Uterus (tissue), 4 donors: Measurements from ENCODE around the gene CAMTA1. TPM values are rescaled to one million over a fixed set of nuclear protein-coding genes. Genes with fewer than 3 reads are reported as not detected.

ENCODE experiments used
- DNase-seq, 2 donors: peaks; one replicate each; pipeline ENCODE4 v3.0.0-alpha.2; 2019 to 2020
- H3K27ac ChIP-seq, 2 donors: fragments of 200-600 bp; sonication (generic); 1 replicate in 1 of 2; 2 replicates in 1 of 2; pipeline ENCODE4 v1.5.1; 2016 to 2018
- H3K27me3 ChIP-seq, 2 donors: fragments of 200-600 bp; sonication (generic); one replicate each; pipeline ENCODE4 v1.5.1; 2018 to 2019; ENCODE audit warnings: control low read depth in 1 of 2
- H3K36me3 ChIP-seq, 2 donors: fragments of 200-600 bp; sonication (generic); one replicate each; pipeline ENCODE4 v1.5.1; 2019; ENCODE audit warnings: control low read depth in 1 of 2
- H3K4me1 ChIP-seq, 2 donors: fragments of 200-600 bp; sonication (generic); one replicate each; pipeline ENCODE4 v1.5.1; 2018 to 2019; ENCODE audit warnings: control low read depth in 1 of 2
- H3K4me3 ChIP-seq, 2 donors: fragments of 200-600 bp; sonication (generic); 1 replicate in 1 of 2; 2 replicates in 1 of 2; pipeline ENCODE4 v1.5.1; 2018 to 2019; ENCODE audit warnings: mild to moderate bottlenecking in 1 of 2
- H3K9me3 ChIP-seq, 2 donors: fragments of 200-600 bp; sonication (generic); one replicate each; pipeline ENCODE4 v1.5.1; 2019; ENCODE audit warnings: control low read depth in 1 of 2
- POLR2A ChIP-seq, 2 donors: fragments of 450-650 bp; IDR thresholded peaks; one replicate each; pipeline ENCODE4 v1.6.1; 2016; ENCODE audit warnings: antibody characterized with exemption in 2 of 2, mild to moderate bottlenecking in 1 of 2, moderate library complexity in 1 of 2
- intact Hi-C: fragments of 100-400 bp; cut with DNase I; formaldehyde crosslinking; loops from one replicate; pipeline ENCODE4 v1.15.1; 2023; ENCODE audit warnings: low total_unique reads
- total RNA-seq, 4 donors: library from RNA; depleted of rRNA in 3 of 4; stranded (reverse); fragments of >200 nt in 3 of 4; gene quantifications; one replicate each; pipeline versions ENCODE4 v1.1.0 to v1.2.4, GENCODE V29; 2014 to 2023
- TF ChIP-seq, protein P1 (sequence below), 4 experiments: fragments of 200-600 bp in 2 of 4; fragments of 450-650 bp in 2 of 4; sonication (generic) in 2 of 4; IDR thresholded peaks; one replicate each; pipeline ENCODE4 v1.5.1; 2016 to 2019; ENCODE audit warnings: antibody characterized with exemption in 4 of 4, mild to moderate bottlenecking in 2 of 4, moderate library complexity in 1 of 4
- donor health status: DM: yes; HTN: yes; CAD: no.

Gene CAMTA1
- total RNA-seq, 4 donors from 2014 or later: 29.7 to 427 (median 64.8) TPM

- peak in 1 of 2 donors; percentile 35 for DNase-seq
- no peak for TF ChIP-seq POLR2A (IDR thresholded peaks at IDR 0.05)
- TF ChIP-seq, protein P1, sequence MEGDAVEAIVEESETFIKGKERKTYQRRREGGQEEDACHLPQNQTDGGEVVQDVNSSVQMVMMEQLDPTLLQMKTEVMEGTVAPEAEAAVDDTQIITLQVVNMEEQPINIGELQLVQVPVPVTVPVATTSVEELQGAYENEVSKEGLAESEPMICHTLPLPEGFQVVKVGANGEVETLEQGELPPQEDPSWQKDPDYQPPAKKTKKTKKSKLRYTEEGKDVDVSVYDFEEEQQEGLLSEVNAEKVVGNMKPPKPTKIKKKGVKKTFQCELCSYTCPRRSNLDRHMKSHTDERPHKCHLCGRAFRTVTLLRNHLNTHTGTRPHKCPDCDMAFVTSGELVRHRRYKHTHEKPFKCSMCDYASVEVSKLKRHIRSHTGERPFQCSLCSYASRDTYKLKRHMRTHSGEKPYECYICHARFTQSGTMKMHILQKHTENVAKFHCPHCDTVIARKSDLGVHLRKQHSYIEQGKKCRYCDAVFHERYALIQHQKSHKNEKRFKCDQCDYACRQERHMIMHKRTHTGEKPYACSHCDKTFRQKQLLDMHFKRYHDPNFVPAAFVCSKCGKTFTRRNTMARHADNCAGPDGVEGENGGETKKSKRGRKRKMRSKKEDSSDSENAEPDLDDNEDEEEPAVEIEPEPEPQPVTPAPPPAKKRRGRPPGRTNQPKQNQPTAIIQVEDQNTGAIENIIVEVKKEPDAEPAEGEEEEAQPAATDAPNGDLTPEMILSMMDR (IDR thresholded peaks at IDR 0.05): no peak
- intact Hi-C loops: no loop called here
- Histone ChIP-seq H3K27ac (peak overlapping the region; percentile 45 to 61), H3K4me1 (peaks cover 0 to 18% of the 10 kb centered on the region in 2 donors), H3K36me3 (no peaks in the 10 kb centered on the region), H3K4me3 (no peak overlapping the region), H3K27me3 (no peaks in the 10 kb centered on the region), H3K9me3 (no peaks in the 10 kb centered on the region)
Observed at GRCh38 chr1:7388488-7389185, 603.4 kb downstream of the CAMTA1 start.

- no peak for TF ChIP-seq POLR2A (IDR thresholded peaks at IDR 0.05)
- TF ChIP-seq, protein P1 (IDR thresholded peaks at IDR 0.05): no peak
- Histone ChIP-seq H3K27me3 (no peaks in the 10 kb centered on the region), H3K4me3 (no peak overlapping the region), H3K36me3 (no peaks in the 10 kb centered on the region), H3K27ac (peak overlapping the region; percentile 45 to 61), H3K9me3 (no peaks in the 10 kb centered on the region), H3K4me1 (peaks cover 0 to 18% of the 10 kb centered on the region in 2 donors)
- no peak for DNase-seq
- intact Hi-C loops: no loop called here
Observed at GRCh38 chr1:7389201-7389905, 604.1 kb downstream of the CAMTA1 start.

- Histone ChIP-seq H3K4me1 (peaks cover 0 to 18% of the 10 kb centered on the region in 2 donors), H3K27ac (peak overlapping the region; percentile 45 to 61), H3K9me3 (peaks cover 0 to under 1% of the 10 kb centered on the region in 2 donors), H3K36me3 (no peaks in the 10 kb centered on the region), H3K27me3 (no peaks in the 10 kb centered on the region), H3K4me3 (no peak overlapping the region)
- no peak for TF ChIP-seq POLR2A (IDR thresholded peaks at IDR 0.05)
- TF ChIP-seq, protein P1 (IDR thresholded peaks at IDR 0.05): no peak
- intact Hi-C loops: no loop called here
- DNase-seq: peak in 1 of 2 donors; percentile 50
Observed at GRCh38 chr1:7389906-7390603, 604.8 kb downstream of the CAMTA1 start.

DNA sequence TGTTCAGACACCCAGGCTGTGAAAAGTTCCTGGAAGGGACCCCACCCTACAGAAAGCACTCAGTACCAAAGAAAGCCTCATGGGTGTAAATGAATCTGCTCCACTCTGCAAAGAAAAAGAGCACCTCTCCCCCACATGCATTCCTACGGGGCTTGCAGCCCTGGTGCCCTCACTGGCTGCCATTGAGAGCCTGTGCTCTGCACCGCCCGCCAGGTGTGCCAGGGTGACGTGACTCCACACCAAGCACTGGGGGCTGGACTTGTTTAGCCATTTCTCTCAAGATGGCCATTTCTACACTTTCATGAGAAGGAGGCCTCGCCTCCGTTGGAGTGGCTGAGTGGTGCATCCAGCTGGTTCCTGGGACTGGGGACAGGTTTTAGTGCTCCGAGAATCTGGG is 605.3 kb downstream of the CAMTA1 start:
- Histone ChIP-seq H3K9me3 (peaks cover 0 to 3% of the 10 kb centered on the region in 2 donors), H3K4me3 (no peak overlapping the region), H3K36me3 (no peaks in the 10 kb centered on the region), H3K4me1 (peaks cover 0 to 18% of the 10 kb centered on the region in 2 donors), H3K27me3 (no peaks in the 10 kb centered on the region), H3K27ac (no peak overlapping the region)
- TF ChIP-seq POLR2A (IDR thresholded peaks at IDR 0.05): no peak
- DNase-seq: peak in 1 of 2 donors; percentile 7
- intact Hi-C loops: no loop called here

- H3K36me3 ChIP-seq: no peaks in the 10 kb centered on the region
- H3K4me3 ChIP-seq: no peak overlapping the region
- H3K4me1 ChIP-seq: peaks cover 0 to 18% of the 10 kb centered on the region in 2 donors
- intact Hi-C loops: no loop called here
- no peak for DNase-seq
- TF ChIP-seq, protein P1 (IDR thresholded peaks at IDR 0.05): no peak
- H3K27me3 ChIP-seq: no peaks in the 10 kb centered on the region
- H3K9me3 ChIP-seq: peaks cover 0 to 3% of the 10 kb centered on the region in 2 donors
- no peak overlapping the region for H3K27ac ChIP-seq
Observed at GRCh38 chr1:7393136-7393535, 607.9 kb downstream of the CAMTA1 start.
